Measurements from ENCODE around the gene WDR37.
"Not testable (repeated sequence)": the region's sequence is repeated elsewhere in the genome, so short reads cannot be mapped to it uniquely, and the experiment has no call there.

Gene WDR37

GRCh38 chr10:1043532-1043995 is 12.6 kb upstream of the WDR37 start:
- DNase-seq (ENCODE audit: low spot score) = no peak

DNA sequence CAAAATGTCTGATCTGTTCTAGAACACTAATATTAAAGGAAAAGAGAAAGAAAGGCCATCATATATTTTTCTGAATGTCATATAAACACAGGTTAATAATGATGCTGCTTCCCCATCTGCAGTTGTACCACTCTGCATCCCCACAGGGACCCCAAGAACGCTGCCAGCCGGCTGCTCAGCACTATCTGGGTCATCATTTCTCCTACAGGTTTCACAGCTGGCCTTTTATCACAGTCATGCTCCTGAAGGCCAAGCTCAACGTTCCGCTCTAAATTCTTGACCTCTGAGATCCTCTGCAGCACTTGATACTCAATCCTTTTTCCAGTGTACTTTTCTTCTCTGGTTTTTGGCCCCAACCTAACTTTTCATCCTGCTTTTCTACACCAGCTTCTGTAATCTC is 12.0 kb upstream of the WDR37 start:
- no peak for DNase-seq (ENCODE audit: low spot score)

DNA sequence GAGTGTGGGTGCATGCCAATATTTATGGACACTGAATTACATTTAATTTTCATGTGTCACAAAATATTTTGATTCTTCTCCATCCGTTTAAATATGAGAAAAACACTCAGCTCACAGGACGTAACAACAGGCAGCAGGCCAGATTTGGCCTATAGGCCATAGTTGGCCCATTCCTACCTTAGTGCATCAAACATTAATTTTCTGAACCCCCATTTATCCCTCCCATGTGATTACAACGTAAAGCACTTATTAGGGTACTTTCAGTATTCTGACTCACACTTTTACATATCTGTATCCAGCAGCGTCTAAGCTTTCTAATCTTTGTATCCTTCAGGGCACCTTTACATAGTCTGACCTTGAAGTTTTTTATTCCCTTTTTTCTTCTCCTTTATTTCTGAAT is 11.2 kb upstream of the WDR37 start:
- DNase-seq (ENCODE audit: low spot score) = no peak

- DNase-seq (ENCODE audit: low spot score) = no peak
Measured at GRCh38 chr10:1045415-1045814, 10.8 kb upstream of the WDR37 start.

DNA sequence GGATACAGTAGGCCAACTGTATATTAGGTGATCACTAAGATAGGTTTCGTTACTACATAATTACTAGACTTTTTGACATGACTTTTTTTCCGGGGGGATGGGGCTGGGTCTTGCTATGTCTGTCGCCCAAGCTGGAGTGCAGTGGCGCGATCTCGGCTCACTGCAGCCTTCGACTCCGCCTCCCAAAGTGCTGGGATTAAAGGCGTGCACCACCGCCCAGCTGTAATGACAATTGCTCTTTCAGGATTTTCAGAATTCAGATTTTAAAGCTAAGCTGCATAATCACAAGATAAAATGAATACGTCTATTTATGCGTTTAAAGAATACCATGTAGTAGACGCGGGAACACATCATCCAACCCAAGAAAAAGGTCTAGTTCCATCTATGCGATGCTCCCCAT is 8.2 kb upstream of the WDR37 start:
- DNase-seq (ENCODE audit: low spot score) = no peak

GRCh38 chr10:1048349-1048731 is 7.8 kb upstream of the WDR37 start:
- DNase-seq (ENCODE audit: low spot score) = no peak

- peak; percentile 98 for DNase-seq (ENCODE audit: low spot score)
Measured at GRCh38 chr10:1048732-1049424, 7.3 kb upstream of the WDR37 start, which contains the start of gene IDI1. Gene IDI1 (minus strand): TSS chr10:1049119. CDS start chr10:1049003, 116 bp downstream.

- no peak for DNase-seq (ENCODE audit: low spot score)
Measured at GRCh38 chr10:1049425-1049958, 6.7 kb upstream of the WDR37 start.

DNA sequence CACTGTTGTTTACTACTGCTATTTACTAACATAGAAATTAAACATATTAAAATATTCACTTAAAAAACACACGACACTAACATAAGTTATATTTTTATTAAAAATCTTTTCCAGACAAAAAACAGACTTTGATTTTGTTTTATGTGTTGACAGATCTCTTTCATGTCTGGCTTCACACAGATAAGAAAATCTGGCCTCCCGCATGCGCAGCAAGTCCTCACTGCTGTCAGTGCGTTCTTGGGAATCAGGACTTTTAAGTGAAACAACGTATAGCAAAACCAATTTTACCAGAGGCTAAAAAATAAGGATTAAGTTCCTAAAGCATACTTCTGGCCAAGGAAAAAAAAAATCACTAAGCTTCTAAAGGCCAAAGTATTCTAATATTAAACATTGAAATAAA is 6.0 kb upstream of the WDR37 start:
- no peak for DNase-seq (ENCODE audit: low spot score)

- DNase-seq (ENCODE audit: low spot score) = no peak
Measured at GRCh38 chr10:1050554-1050953, 5.6 kb upstream of the WDR37 start.

- no peak for DNase-seq (ENCODE audit: low spot score)
Measured at GRCh38 chr10:1054684-1055083, 1.5 kb upstream of the WDR37 start.

GRCh38 chr10:1057106-1057657 is 997 bp downstream of the WDR37 start:
- peak; percentile 28 for DNase-seq (ENCODE audit: low spot score)

GRCh38 chr10:1058017-1058416 is 1.8 kb downstream of the WDR37 start:
- no peak for DNase-seq (ENCODE audit: low spot score)

DNA sequence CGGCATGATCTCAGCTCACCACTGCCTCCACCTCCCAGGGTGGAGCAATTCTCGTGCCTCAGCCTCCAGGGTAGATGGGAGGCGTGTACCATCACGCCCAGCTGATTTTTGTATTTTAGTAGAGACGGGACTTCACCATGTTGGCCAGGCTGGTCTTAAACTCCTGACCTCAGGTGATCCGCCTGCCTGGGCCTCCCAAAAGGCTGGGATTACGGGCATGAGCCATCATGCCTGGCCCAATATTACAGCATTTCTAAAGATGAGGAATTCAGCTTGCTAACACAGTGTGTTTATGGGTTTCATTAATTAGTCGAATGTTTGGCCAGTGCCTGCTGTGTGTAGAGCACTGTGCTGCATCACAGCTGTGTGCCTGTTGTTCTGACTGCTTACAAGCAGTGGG is 3.7 kb downstream of the WDR37 start:
- no peak for DNase-seq (ENCODE audit: low spot score)

DNA sequence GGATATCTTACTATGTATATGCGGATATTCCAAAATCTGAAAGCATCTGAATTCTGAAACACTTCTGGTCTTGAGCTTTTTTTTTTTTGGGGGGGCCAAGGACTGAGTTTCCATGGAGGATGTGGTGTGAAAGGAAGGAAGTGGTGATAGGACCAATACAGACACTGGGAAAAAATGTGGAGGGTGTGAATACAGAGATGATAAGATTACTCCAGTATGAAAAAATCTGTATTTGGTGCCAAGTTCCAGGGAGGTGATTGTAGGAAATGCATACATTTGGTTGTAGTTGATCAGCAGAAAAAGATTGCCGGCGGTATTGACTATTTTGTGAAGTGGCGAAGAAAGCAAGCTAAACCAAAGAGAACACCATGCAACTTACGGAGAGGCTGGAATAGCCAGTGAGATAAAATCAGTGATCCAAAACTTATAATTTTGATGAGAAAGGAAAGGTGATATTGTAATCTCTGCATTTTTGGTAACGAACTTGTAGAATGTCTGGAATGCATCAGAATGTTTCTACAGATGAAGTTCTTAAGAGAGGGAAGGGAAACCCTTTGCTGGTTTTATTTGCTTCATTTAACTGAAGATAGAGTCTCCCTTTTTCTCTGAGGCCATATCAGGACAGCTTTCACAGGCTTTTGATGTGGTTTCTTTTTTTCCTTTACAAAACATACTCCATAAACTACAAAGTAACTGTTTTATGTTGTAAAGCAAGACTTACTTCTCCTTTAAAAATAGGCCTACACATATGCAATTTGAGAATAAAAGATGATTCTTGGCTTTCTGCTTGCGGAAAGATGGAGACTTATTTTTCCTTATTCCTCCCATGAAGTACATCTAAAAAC is 6.0 kb downstream of the WDR37 start:
- no peak for DNase-seq (ENCODE audit: low spot score)

DNA sequence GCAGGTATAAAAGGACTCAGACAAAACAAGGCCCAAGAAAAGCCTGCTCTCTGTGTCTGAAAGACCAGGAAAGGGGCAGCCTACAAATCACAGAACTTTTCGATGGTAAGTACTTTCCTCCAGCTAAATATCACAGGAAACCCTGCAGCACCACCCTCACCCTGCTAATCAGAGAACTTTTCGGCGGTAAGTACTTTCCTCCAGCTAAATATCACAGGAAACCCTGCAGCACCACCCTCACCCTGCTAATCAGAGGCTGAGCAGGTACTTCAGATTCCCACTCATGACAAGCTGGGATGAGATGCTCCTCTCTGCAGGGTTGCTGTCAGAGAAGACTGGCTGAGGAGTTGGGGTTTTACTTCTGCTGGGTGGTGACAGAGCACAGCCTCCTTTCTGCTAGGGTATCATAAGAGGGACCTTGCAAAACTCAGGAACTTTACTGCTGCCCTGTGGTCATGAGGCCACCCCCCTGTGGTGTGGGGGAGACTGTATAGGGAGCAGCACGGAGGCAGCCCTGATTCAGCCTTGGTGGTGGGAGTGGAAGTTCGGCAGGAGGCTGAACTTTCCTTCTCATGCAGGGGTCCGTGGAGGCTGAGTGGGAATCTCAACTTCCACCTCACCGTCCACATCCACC is 7.2 kb downstream of the WDR37 start:
- no peak for DNase-seq (ENCODE audit: low spot score)

- DNase-seq (ENCODE audit: low spot score) = no peak
Measured at GRCh38 chr10:1064964-1065247, 8.7 kb downstream of the WDR37 start.

- DNase-seq (ENCODE audit: low spot score) = not testable (repeated sequence)
Measured at GRCh38 chr10:1066734-1067133, 10.5 kb downstream of the WDR37 start.

- no peak for DNase-seq (ENCODE audit: low spot score)
Measured at GRCh38 chr10:1068380-1069361, 12.5 kb downstream of the WDR37 start.

- DNase-seq (ENCODE audit: low spot score) = peak; percentile 26
Measured at GRCh38 chr10:1070919-1071318, 14.7 kb downstream of the WDR37 start.

GRCh38 chr10:1074052-1074747 is 18.0 kb downstream of the WDR37 start:
- DNase-seq (ENCODE audit: low spot score) = no peak

Data from AG08396 (cell line).